Stimulated activated naive B cell treated with anti-CD40 and anti-IgM and Interleukin-4, amounts not matched to agents 10 μg/mL and 1 μg/mL and 100 μg/mL, for 72 hours (primary cell): ENCODE data around the gene PKN1.
A peak's percentile ranks its signal among the peaks of the same experiment; 100 is the strongest.

ENCODE experiments used
- ATAC-seq, 2 donors: fragments of 150-1000 bp; cut with Tn5 transposase; replicated peaks; 2 replicates each; pipeline ENCODE4 v1.10.0; 2021; ENCODE audit warnings: moderate library complexity in 1 of 2
- DNase-seq: peaks from one replicate; pipeline ENCODE4 v3.0.0; 2021
- H3K27ac Mint-ChIP-seq: one replicate; pipeline ENCODE4 v1.8.0; 2022; ENCODE audit warnings: mild to moderate bottlenecking, mixed read lengths
- H3K27me3 Mint-ChIP-seq, 2 donors: one replicate each; pipeline ENCODE4 v1.8.0; 2022; ENCODE audit warnings: mixed read lengths in 2 of 2
- H3K36me3 Mint-ChIP-seq, 2 donors: one replicate each; pipeline ENCODE4 v1.8.0; 2022; ENCODE audit warnings: mixed read lengths in 2 of 2, mild to moderate bottlenecking in 1 of 2
- H3K4me1 Mint-ChIP-seq, 2 donors: one replicate each; pipeline ENCODE4 v1.8.0; 2022; ENCODE audit warnings: mixed read lengths in 2 of 2, mild to moderate bottlenecking in 1 of 2
- H3K4me3 Mint-ChIP-seq, 2 donors: one replicate each; pipeline ENCODE4 v1.8.0; 2022; ENCODE audit warnings: mild to moderate bottlenecking in 2 of 2, mixed read lengths in 2 of 2, moderate library complexity in 1 of 2
- H3K9me3 Mint-ChIP-seq, 2 donors: one replicate each; pipeline ENCODE4 v1.8.0; 2022; ENCODE audit warnings: mixed read lengths in 2 of 2, mild to moderate bottlenecking in 1 of 2

PKN1 gene

DNA sequence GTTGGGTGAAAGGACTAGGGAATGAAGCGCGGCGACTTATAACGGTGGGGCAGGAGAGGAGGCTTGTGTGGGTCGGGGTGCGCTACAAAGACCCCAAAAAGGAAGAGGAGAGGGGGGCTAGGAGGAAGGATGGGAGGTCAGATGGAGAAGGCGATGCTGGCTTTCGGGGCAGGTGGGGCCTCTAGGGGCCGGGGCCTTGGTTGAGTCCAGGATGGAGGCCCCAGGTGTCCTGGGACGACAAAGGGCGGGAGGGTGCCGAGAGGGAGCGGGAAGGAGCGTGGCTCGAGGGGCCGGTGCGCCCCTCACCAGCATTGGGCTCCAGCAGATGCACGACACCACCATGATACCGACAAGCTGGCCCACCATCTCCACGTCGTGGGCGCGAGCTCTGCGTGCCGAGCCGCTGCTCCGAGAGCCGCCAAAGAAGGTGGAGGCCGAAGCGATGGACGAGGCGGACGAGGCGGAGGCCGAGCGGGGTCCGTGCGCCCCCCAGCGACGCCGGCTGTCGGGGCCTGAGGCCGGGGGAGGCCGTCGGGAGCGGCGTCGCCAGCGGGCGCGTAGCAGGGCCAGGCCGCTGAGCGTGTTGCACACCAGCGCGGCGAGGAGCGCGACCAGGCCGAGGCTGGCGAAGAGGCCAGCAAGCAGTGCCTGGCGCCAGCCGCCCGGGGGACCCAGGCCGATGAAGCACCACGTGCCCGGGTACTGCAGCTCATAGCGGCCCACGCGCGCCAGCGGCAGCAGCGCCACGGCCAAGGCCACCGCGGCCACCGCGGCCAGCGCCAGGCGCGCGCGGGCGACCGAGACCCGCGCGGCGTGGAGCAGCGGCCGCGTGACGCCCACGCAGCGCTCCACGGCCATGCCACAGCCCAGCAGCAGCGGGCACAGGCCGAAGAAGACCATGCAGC is 40.2 kb downstream of the PKN1 start:
- peak overlapping the region; percentile 63 to 72 for H3K4me3 Mint-ChIP-seq
- DNase-seq (no peak), ATAC-seq (no peak)
- H3K27ac Mint-ChIP-seq, result peak overlapping the region; percentile 59
- no peaks in the 10 kb centered on the region for H3K9me3 Mint-ChIP-seq
- H3K27me3 Mint-ChIP-seq, result peaks cover 39 to 53% of the 10 kb centered on the region in 2 donors
- peaks cover 28 to 46% of the 10 kb centered on the region in 2 donors for H3K4me1 Mint-ChIP-seq
- peaks cover 34 to 44% of the 10 kb centered on the region in 2 donors for H3K36me3 Mint-ChIP-seq

DNA sequence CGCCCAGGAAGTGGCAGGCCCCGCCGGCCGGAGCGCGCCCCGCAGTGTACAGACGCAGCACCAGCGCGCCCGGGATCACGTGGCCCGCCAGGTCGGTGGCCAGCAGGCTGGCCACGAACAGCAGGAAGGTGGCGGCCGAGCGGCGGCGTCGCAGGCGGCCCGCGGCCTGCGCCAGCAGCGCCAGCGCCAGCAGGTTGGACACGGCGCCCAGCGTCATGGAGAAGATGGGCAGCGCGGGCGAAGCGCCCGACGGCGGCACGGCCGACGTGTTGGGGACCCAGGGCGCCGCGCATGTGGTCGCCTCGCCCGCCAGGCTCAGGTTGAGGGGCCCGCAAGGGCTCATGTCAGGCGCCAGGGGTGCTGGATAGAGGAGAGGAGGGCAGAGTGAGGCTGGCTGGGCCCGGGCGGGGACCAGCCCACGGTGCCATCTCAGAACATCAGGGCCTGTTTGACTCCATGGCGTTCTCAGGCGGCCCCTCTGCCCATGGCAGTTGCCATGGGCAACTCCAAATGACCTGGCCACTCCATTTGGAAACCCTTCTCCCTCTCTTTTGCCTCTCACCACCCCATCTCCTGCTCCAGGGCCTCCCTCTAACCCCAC is 41.0 kb downstream of the PKN1 start:
- peaks cover 33 to 37% of the 10 kb centered on the region in 2 donors for H3K36me3 Mint-ChIP-seq
- peaks cover 39 to 53% of the 10 kb centered on the region in 2 donors for H3K27me3 Mint-ChIP-seq
- H3K9me3 Mint-ChIP-seq, result no peaks in the 10 kb centered on the region
- DNase-seq, result no peak
- H3K4me3 Mint-ChIP-seq, result peak overlapping the region in 1 of 2 donors; percentile 42
- no peak for ATAC-seq
- H3K27ac Mint-ChIP-seq, result no peak overlapping the region
- peaks cover 28 to 46% of the 10 kb centered on the region in 2 donors for H3K4me1 Mint-ChIP-seq

- H3K27me3 Mint-ChIP-seq, result peaks cover 39 to 53% of the 10 kb centered on the region in 2 donors
- DNase-seq (no peak), ATAC-seq (no peak)
- peak overlapping the region; percentile 42 to 52 for H3K4me3 Mint-ChIP-seq
- peaks cover 27 to 29% of the 10 kb centered on the region in 2 donors for H3K36me3 Mint-ChIP-seq
- peaks cover 28 to 46% of the 10 kb centered on the region in 2 donors for H3K4me1 Mint-ChIP-seq
- H3K27ac Mint-ChIP-seq, result peak overlapping the region; percentile 48
- H3K9me3 Mint-ChIP-seq, result no peaks in the 10 kb centered on the region
Measured at GRCh38 chr19:14474827-14475226, 41.7 kb downstream of the PKN1 start.

- Mint-ChIP-seq H3K9me3 (no peaks in the 10 kb centered on the region), H3K4me3 (peak within 1 kb of the TSS; percentile 42 to 52), H3K27me3 (peaks cover 39 to 53% of the 10 kb centered on the region in 2 donors), H3K27ac (peak within 1 kb of the TSS; percentile 48), H3K36me3 (peaks cover 22 to 24% of the 10 kb centered on the region in 2 donors), H3K4me1 (peaks cover 28 to 47% of the 10 kb centered on the region in 2 donors)
- DNase-seq (no peak), ATAC-seq (peak; percentile 37 to 41)
Measured at GRCh38 chr19:14475251-14476073, 42.4 kb downstream of the PKN1 start, which contains the start of gene PTGER1. Gene PTGER1, minus strand, starts transcription at chr19:14475354. Its CDS starts 1,034 bp downstream, at chr19:14474320.

DNA sequence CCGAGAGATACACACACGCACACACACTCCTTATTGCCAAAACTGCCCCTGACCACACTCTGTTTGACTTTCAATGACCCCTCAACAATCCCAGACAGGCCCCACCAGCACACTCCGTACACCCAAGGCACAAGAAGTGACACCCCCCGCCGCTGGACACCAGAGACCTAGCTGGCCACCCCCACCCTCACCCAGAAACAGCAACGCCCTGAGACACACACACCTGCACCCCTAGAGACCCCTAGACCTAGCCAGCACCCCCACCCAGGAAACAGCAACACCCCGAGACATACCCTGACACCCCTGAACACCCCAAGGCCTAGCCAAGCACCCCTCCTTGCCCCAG is 43.2 kb downstream of the PKN1 start:
- Mint-ChIP-seq H3K27ac (no peak overlapping the region), H3K36me3 (peaks cover 14 to 16% of the 10 kb centered on the region in 2 donors), H3K27me3 (peaks cover 39 to 53% of the 10 kb centered on the region in 2 donors), H3K4me3 (no peak overlapping the region), H3K4me1 (peaks cover 28 to 51% of the 10 kb centered on the region in 2 donors), H3K9me3 (no peaks in the 10 kb centered on the region)
- DNase-seq (no peak), ATAC-seq (no peak)

DNA sequence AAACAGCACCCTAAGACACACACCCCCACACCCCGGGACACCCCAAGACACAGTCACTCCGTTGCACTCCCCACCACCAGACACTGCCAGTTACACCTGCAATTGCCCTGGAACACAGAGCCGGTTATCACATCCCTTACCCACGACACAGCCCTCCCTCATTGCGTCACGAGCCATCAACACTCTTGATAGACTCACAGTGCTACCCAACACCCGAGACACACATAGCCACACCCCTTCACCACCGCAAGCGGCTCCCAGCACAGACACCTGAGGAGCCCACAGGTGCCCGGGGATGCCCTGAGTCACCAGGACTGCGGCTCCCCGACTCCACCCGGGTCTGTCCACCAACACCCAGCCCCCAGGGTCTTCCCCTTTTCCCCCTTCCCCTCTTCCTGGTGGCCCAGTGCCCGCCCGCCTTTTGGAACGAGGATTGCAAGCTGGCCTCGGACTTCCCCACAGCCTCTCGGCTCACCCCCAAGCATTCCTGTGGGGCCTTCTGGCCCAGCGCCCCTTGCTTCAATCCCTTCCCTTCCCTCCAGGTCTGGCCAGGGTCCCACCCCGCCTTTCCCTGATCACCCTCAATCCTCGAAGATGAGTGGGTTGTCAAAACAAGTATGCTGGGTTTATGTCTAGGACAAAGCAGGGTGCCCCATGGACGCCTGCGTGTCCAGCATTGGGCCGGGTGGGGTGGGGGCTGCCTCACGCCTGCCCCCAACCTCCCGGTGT is 43.7 kb downstream of the PKN1 start:
- Mint-ChIP-seq H3K9me3 (no peaks in the 10 kb centered on the region), H3K27me3 (peaks cover 39 to 53% of the 10 kb centered on the region in 2 donors), H3K4me3 (no peak overlapping the region), H3K36me3 (peaks cover 12% of the 10 kb centered on the region in 2 donors), H3K4me1 (peaks cover 27 to 47% of the 10 kb centered on the region in 2 donors), H3K27ac (no peak overlapping the region)
- ATAC-seq (no peak), DNase-seq (no peak)

GRCh38 chr19:14477418-14478112 is 44.5 kb downstream of the PKN1 start:
- Mint-ChIP-seq H3K4me1 (peaks cover 22 to 40% of the 10 kb centered on the region in 2 donors), H3K27ac (no peak overlapping the region), H3K27me3 (peaks cover 36 to 49% of the 10 kb centered on the region in 2 donors), H3K36me3 (peaks cover 11 to 14% of the 10 kb centered on the region in 2 donors), H3K9me3 (no peaks in the 10 kb centered on the region), H3K4me3 (no peak overlapping the region)
- no peak for ATAC-seq
- DNase-seq, result no peak

- Mint-ChIP-seq H3K4me3 (no peak overlapping the region), H3K36me3 (peaks cover 11 to 14% of the 10 kb centered on the region in 2 donors), H3K9me3 (no peaks in the 10 kb centered on the region), H3K27ac (no peak overlapping the region), H3K4me1 (peaks cover 18 to 35% of the 10 kb centered on the region in 2 donors), H3K27me3 (peaks cover 30 to 44% of the 10 kb centered on the region in 2 donors)
- DNase-seq, result no peak
- ATAC-seq, result no peak
Measured at GRCh38 chr19:14478113-14478545, 45.0 kb downstream of the PKN1 start.

DNA sequence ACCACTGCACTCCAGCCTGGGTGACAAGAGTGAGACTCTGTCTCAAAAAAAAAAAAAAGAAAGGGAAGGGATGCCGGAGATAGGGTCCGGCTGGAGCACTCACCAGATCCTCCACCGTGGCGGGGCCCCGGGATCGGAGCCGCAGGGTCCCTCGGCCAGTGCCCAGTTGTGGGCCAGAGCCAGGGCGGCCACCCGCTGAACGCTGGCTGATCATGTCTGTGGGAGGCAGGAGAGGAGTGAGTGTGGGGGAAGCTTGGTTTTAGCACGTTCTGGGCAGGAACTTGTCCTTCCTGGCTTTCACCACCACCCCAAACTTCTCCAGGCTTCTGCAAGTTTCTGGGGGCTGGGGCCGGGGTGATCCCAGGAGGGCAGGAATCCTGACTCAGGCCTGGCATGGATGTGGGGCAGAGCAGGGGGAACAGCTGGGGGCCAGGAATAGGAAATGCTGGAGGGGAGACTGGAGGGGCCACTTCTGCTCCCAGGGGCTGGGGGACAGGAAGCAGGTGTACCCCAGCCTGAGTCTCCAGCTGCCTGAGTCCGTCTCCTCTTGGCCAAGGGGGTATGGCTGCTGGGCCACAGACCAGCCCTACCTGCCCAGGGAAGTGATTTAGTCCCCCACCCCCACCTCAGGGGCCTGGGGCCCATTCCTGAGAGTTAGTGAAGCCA is 46.3 kb downstream of the PKN1 start:
- Mint-ChIP-seq H3K4me1 (peaks cover 15 to 25% of the 10 kb centered on the region in 2 donors), H3K27me3 (peaks cover 25 to 34% of the 10 kb centered on the region in 2 donors), H3K4me3 (no peak overlapping the region), H3K27ac (peak overlapping the region; percentile 14), H3K36me3 (peaks cover 11 to 14% of the 10 kb centered on the region in 2 donors), H3K9me3 (no peaks in the 10 kb centered on the region)
- peak; percentile 7 to 15 for ATAC-seq
- no peak for DNase-seq

GRCh38 chr19:14479975-14480699 is 47.0 kb downstream of the PKN1 start:
- Mint-ChIP-seq H3K4me1 (peaks cover 10 to 18% of the 10 kb centered on the region in 2 donors), H3K9me3 (no peaks in the 10 kb centered on the region), H3K27ac (no peak overlapping the region), H3K27me3 (peaks cover 18 to 27% of the 10 kb centered on the region in 2 donors), H3K4me3 (no peak overlapping the region), H3K36me3 (peaks cover 11 to 14% of the 10 kb centered on the region in 2 donors)
- DNase-seq, result peak; percentile 62
- peak; percentile 74 for ATAC-seq

DNA sequence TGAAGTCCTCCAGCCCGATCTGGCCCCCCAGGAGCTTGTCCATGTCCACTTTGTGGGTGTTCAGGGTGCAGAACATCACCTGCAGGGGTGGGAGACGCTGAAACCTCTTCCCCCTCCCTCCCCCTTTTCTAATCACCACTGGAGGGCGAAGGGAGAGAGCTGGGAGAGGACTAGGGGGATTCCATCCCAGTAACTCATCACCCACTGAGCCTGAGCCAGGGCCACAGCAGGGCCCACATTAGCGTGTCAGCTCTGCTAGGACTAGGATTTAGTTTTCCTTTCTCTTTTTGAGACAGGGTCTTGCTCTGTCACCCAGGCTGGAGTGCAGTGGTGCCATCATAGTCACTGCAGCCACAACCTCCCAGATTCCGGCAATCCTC is 47.6 kb downstream of the PKN1 start:
- peaks cover 11 to 14% of the 10 kb centered on the region in 2 donors for H3K36me3 Mint-ChIP-seq

More for the DNA sequence above, 47.6 kb downstream of the PKN1 start:
- H3K9me3 Mint-ChIP-seq, result no peaks in the 10 kb centered on the region
- H3K4me3 Mint-ChIP-seq, result no peak overlapping the region
- no peak overlapping the region for H3K27ac Mint-ChIP-seq
- no peak for DNase-seq
- no peak for ATAC-seq
- peaks cover 5 to 13% of the 10 kb centered on the region in 2 donors for H3K4me1 Mint-ChIP-seq
- peaks cover 13 to 22% of the 10 kb centered on the region in 2 donors for H3K27me3 Mint-ChIP-seq
